ENCODE measurements around the gene ZNF92.
"Not testable (repeated sequence)": the region's sequence is repeated elsewhere in the genome, so short reads cannot be mapped to it uniquely, and the experiment has no call there.

The ZNF92 gene

GRCh38 chr7:65373608-65374351 lies at the start of gene ZNF92:
ZNF92 (plus strand) TSS chr7:65373855; CDS start chr7:65373998, 143 bp downstream.
- ATAC-seq (peak; percentile 99), DNase-seq (peak; percentile 95)
- Mint-ChIP-seq H3K27ac (peak within 1 kb of the TSS; percentile 89), H3K4me1 (peaks cover 43% of the 10 kb centered on the region), H3K4me3 (peak within 1 kb of the TSS; percentile 96), H3K36me3 (ENCODE audit: low read depth) (peaks cover 26% of the 10 kb centered on the region), H3K9me3 (no peaks in the 10 kb centered on the region), H3K27me3 (no peaks in the 10 kb centered on the region)

- DNase-seq (no peak), ATAC-seq (no peak)
- Mint-ChIP-seq H3K9me3 (no peaks in the 10 kb centered on the region), H3K27ac (no peak overlapping the region), H3K27me3 (no peaks in the 10 kb centered on the region), H3K36me3 (ENCODE audit: low read depth) (no peaks in the 10 kb centered on the region), H3K4me1 (peaks cover 2% of the 10 kb centered on the region), H3K4me3 (no peak overlapping the region)
These were observed 47.7 kb upstream of the ZNF92 start for GRCh38 chr7:65325793-65326432.

- H3K27ac Mint-ChIP-seq, result no peak overlapping the region
- no peaks in the 10 kb centered on the region for H3K36me3 Mint-ChIP-seq (ENCODE audit: low read depth)
- ATAC-seq, result no peak
These were observed 35.3 kb upstream of the ZNF92 start for GRCh38 chr7:65338346-65338745.

GRCh38 chr7:65339257-65339656 lies 34.4 kb upstream of the ZNF92 start:
- no peak for ATAC-seq
- Mint-ChIP-seq H3K27me3 (peaks cover under 1% of the 10 kb centered on the region), H3K36me3 (ENCODE audit: low read depth) (no peaks in the 10 kb centered on the region), H3K4me3 (no peak overlapping the region), H3K4me1 (no peaks in the 10 kb centered on the region), H3K9me3 (no peaks in the 10 kb centered on the region), H3K27ac (no peak overlapping the region)
- DNase-seq, result no peak

More at GRCh38 chr7:65338346-65338745, 35.3 kb upstream of the ZNF92 start:
- H3K4me3 Mint-ChIP-seq, result no peak overlapping the region
- no peaks in the 10 kb centered on the region for H3K9me3 Mint-ChIP-seq
- DNase-seq, result no peak
- no peaks in the 10 kb centered on the region for H3K4me1 Mint-ChIP-seq
- no peaks in the 10 kb centered on the region for H3K27me3 Mint-ChIP-seq

DNA sequence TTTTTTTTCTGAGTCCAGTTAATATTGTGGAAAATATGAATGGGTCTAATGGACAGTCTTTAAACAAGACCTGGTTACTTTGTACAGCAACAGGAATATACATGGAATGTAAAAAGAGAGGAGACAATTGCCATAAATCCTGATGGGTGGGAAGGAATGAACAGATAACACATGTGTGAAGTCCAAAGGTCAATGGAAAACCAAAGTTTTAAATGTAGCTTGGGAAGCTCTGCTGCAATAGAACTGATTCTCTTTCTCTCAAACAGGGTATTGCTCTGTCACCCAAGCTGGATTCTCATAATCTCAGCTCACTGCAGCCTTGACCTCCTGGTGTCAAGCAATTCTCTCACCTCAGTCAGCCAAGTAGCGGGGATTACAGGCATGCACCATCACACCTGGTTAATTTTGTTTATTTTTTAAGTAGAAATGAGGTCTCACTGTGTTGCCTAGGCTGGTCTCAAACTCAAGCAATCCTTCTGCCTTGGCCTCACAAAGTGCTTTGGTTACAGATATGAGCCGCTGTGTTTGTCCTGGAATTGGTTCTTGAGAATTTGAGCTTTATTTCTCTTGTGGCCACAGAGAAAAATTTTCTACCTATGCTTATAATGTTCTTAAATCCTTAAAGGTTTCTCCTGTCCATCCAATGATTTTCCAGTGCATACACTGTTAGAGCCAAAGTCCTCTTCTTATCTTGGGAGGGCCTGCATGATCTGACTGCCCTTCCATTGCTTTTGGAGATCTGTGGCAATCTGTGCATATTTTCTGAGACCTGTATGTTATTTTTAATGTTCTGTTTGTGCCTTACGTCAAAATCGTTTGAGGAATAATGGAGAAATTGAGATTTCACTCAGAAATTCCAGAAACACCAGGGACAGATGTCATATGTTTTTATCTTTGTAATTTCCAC lies 30.7 kb upstream of the ZNF92 start:
- Mint-ChIP-seq H3K27me3 (peaks cover 10% of the 10 kb centered on the region), H3K4me1 (no peaks in the 10 kb centered on the region), H3K9me3 (no peaks in the 10 kb centered on the region), H3K36me3 (ENCODE audit: low read depth) (no peaks in the 10 kb centered on the region), H3K4me3 (no peak overlapping the region), H3K27ac (no peak overlapping the region)
- DNase-seq, result no peak
- no peak for ATAC-seq

GRCh38 chr7:65344541-65344940 lies 29.1 kb upstream of the ZNF92 start:
- not testable (repeated sequence) for H3K36me3 Mint-ChIP-seq (ENCODE audit: low read depth); ATAC-seq; H3K9me3 Mint-ChIP-seq; H3K27ac Mint-ChIP-seq; DNase-seq; H3K4me1 Mint-ChIP-seq; H3K4me3 Mint-ChIP-seq
- H3K27me3 Mint-ChIP-seq, result peaks cover 13% of the 10 kb centered on the region

- Mint-ChIP-seq H3K4me1 (no peaks in the 10 kb centered on the region), H3K4me3 (no peak overlapping the region), H3K36me3 (ENCODE audit: low read depth) (no peaks in the 10 kb centered on the region), H3K27ac (no peak overlapping the region), H3K27me3 (peaks cover 15% of the 10 kb centered on the region), H3K9me3 (no peaks in the 10 kb centered on the region)
- no peak for DNase-seq
- ATAC-seq, result no peak
These were observed 19.4 kb upstream of the ZNF92 start for GRCh38 chr7:65354263-65354662.

GRCh38 chr7:65369843-65370242 lies 3.8 kb upstream of the ZNF92 start:
- H3K27ac Mint-ChIP-seq, result no peak overlapping the region
- no peak for ATAC-seq
- H3K4me3 Mint-ChIP-seq, result no peak overlapping the region
- DNase-seq, result no peak
- H3K27me3 Mint-ChIP-seq, result no peaks in the 10 kb centered on the region
- H3K4me1 Mint-ChIP-seq, result peaks cover 12% of the 10 kb centered on the region
- H3K36me3 Mint-ChIP-seq (ENCODE audit: low read depth), result peaks cover 2% of the 10 kb centered on the region
- no peaks in the 10 kb centered on the region for H3K9me3 Mint-ChIP-seq

DNA sequence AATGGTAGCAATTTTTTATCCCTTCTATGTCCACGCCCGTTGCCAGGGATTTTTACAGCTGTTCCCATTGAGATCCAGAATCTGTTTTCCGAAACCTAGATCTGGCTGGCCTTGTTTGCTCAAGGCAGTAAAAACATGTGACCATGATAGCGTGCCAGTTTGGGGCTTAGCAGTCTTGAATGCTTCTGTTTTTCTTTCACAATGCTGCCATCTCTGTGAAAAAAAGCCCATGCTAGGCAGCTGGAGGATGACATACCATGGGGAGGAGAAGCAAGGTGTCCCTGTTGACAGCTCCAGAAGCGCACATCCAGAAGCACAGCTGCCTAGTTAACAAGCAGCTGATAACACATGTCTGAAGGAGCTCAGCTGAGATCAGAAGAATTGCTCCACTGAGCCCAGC lies 2.2 kb upstream of the ZNF92 start:
- Mint-ChIP-seq H3K4me3 (no peak overlapping the region), H3K36me3 (ENCODE audit: low read depth) (peaks cover 7% of the 10 kb centered on the region), H3K27me3 (no peaks in the 10 kb centered on the region), H3K27ac (no peak overlapping the region), H3K4me1 (peaks cover 28% of the 10 kb centered on the region), H3K9me3 (no peaks in the 10 kb centered on the region)
- DNase-seq (no peak), ATAC-seq (no peak)

DNA sequence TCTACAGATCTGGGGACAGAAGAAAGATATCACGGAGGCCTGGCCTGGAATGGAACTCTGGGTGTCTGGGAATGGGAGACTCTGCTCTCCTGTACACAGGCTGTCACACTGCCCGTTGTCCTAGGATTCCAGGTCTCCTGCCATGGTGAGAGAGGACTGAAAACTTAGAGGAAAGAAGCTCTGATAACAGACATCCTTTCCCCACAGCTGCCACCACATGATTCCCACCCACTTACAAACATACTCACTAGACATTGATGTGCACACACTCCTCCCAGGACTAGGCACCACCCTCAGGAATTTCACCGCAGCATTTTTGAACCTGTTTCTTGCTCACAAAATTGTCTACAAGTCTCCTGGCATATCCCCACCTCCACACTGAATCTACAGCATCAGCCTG lies 5.7 kb downstream of the ZNF92 start:
- Mint-ChIP-seq H3K4me3 (no peak overlapping the region), H3K36me3 (ENCODE audit: low read depth) (peaks cover 53% of the 10 kb centered on the region), H3K9me3 (no peaks in the 10 kb centered on the region), H3K27ac (no peak overlapping the region), H3K4me1 (peaks cover 82% of the 10 kb centered on the region), H3K27me3 (no peaks in the 10 kb centered on the region)
- ATAC-seq, result no peak
- DNase-seq, result no peak

- H3K27ac Mint-ChIP-seq, result no peak overlapping the region
- no peaks in the 10 kb centered on the region for H3K9me3 Mint-ChIP-seq
- no peaks in the 10 kb centered on the region for H3K27me3 Mint-ChIP-seq
- DNase-seq (no peak), ATAC-seq (no peak)
- peaks cover 66% of the 10 kb centered on the region for H3K4me1 Mint-ChIP-seq
- H3K36me3 Mint-ChIP-seq (ENCODE audit: low read depth), result peaks cover 59% of the 10 kb centered on the region
- H3K4me3 Mint-ChIP-seq, result no peak overlapping the region
These were observed 8.1 kb downstream of the ZNF92 start for GRCh38 chr7:65381742-65382141.

DNA sequence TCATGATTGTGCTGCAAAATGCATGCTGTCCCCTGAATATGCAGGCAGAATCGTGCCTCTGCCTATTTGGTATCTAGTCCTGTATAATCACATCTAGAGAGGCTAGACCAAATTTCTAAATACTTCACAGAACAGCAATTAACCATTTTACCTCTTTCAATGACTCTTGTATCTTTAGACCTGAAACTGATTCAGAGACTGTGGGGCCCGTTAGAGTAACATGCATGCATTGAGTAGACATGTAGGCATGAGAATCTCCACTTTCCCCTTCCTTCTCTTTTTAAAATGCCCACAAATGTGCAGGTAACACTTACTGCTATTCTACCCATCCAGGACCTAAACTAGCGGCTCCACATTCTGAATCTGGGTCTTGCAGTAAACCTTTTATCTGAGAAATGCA lies 8.8 kb downstream of the ZNF92 start:
- ATAC-seq, result no peak
- no peak for DNase-seq
- H3K27ac Mint-ChIP-seq, result no peak overlapping the region
- H3K27me3 Mint-ChIP-seq, result no peaks in the 10 kb centered on the region
- H3K36me3 Mint-ChIP-seq (ENCODE audit: low read depth), result peaks cover 56% of the 10 kb centered on the region
- no peak overlapping the region for H3K4me3 Mint-ChIP-seq
- H3K4me1 Mint-ChIP-seq, result peaks cover 64% of the 10 kb centered on the region
- H3K9me3 Mint-ChIP-seq, result no peaks in the 10 kb centered on the region

DNA sequence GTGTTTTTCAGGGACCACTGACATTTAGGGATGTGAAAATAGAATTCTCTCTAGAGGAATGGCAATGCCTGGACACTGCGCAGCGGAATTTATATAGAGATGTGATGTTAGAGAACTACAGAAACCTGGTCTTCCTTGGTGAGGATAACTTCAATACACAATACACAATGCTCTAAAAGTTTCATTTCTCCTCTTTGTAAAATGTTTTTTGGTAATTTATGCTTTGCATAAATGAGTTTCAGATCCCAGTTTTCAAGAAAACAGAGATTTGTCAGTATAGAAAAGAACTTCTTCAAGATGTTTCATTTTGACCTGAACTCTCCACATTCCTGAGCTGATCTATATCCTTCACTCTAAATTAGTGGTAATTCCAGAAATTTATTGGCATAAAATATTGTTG lies 14.2 kb downstream of the ZNF92 start:
- peaks cover 10% of the 10 kb centered on the region for H3K9me3 Mint-ChIP-seq
- ATAC-seq (no peak), DNase-seq (no peak)
- H3K27ac Mint-ChIP-seq, result no peak overlapping the region
- H3K4me3 Mint-ChIP-seq, result no peak overlapping the region
- H3K4me1 Mint-ChIP-seq, result peaks cover 33% of the 10 kb centered on the region
- no peaks in the 10 kb centered on the region for H3K27me3 Mint-ChIP-seq
- H3K36me3 Mint-ChIP-seq (ENCODE audit: low read depth), result peaks cover 65% of the 10 kb centered on the region

GRCh38 chr7:65390588-65390987 lies 16.9 kb downstream of the ZNF92 start:
- Mint-ChIP-seq H3K4me1 (peaks cover 24% of the 10 kb centered on the region), H3K9me3 (peaks cover 25% of the 10 kb centered on the region), H3K27me3 (no peaks in the 10 kb centered on the region), H3K36me3 (ENCODE audit: low read depth) (peaks cover 79% of the 10 kb centered on the region), H3K4me3 (no peak overlapping the region), H3K27ac (no peak overlapping the region)
- ATAC-seq, result peak; percentile 49
- no peak for DNase-seq

Measured in activated naive CD8-positive, alpha-beta T cell treated with anti-CD3 and anti-CD28 coated beads, Interleukin-2, amount 50 U/mL, for 24 hours (primary cell).